ENCODE measurements around the gene CLCN3. TPM values are rescaled to one million over a fixed set of nuclear protein-coding genes. Genes with fewer than 3 reads are reported as not detected.
"Not testable (repeated sequence)": the region's sequence is repeated elsewhere in the genome, so short reads cannot be mapped to it uniquely, and the experiment has no call there.

CLCN3 gene
- total RNA-seq, 2 experiments from 2014 or later: 21.2 to 22.0 TPM

GRCh38 chr4:169668069-169668721 lies 47.8 kb downstream of the CLCN3 start:
- Mint-ChIP-seq H3K27ac (no peak overlapping the region), H3K9me3 (ENCODE audit: low read depth) (peaks cover 4% of the 10 kb centered on the region), H3K27me3 (no peaks in the 10 kb centered on the region), H3K4me3 (no peak overlapping the region), H3K36me3 (ENCODE audit: low read depth) (peaks cover 36% of the 10 kb centered on the region), H3K4me1 (peaks cover 23% of the 10 kb centered on the region)
- ChIA-PET POLR2A (no interaction called here), CTCF (interaction anchor here (0.7 to 1.4 kb wide), 2 partner anchors 12 to 55 kb away, joined by 3 to 4 read pairs; no protein-coding TSS in a partner anchor)
- intact Hi-C loops (cut with DNase I, micrococcal nuclease): no loop called here
- ATAC-seq: no peak
- no peak for DNase-seq

GRCh38 chr4:169675825-169676224 lies 55.4 kb downstream of the CLCN3 start:
- ATAC-seq (peak; percentile 23), DNase-seq (no peak)
- H3K4me1 Mint-ChIP-seq: peaks cover 5% of the 10 kb centered on the region
- peaks cover 12% of the 10 kb centered on the region for H3K36me3 Mint-ChIP-seq (ENCODE audit: low read depth)
- POLR2A ChIA-PET: no interaction called here
- intact Hi-C loops (cut with DNase I, micrococcal nuclease): no loop called here
- no peak overlapping the region for H3K4me3 Mint-ChIP-seq
- no peaks in the 10 kb centered on the region for H3K27me3 Mint-ChIP-seq
- no peaks in the 10 kb centered on the region for H3K9me3 Mint-ChIP-seq (ENCODE audit: low read depth)
- H3K27ac Mint-ChIP-seq: no peak overlapping the region
- CTCF ChIA-PET: interaction anchor here (1.0 to 2.0 kb wide), 2 partner anchors 16 to 28 kb away, joined by 3 to 7 read pairs; no protein-coding TSS in a partner anchor

- H3K36me3 Mint-ChIP-seq (ENCODE audit: low read depth): peaks cover 9% of the 10 kb centered on the region
- no peaks in the 10 kb centered on the region for H3K27me3 Mint-ChIP-seq
- peaks cover 5% of the 10 kb centered on the region for H3K4me1 Mint-ChIP-seq
- intact Hi-C loops (cut with DNase I, micrococcal nuclease): no loop called here
- ATAC-seq (no peak), DNase-seq (no peak)
- H3K9me3 Mint-ChIP-seq (ENCODE audit: low read depth): no peaks in the 10 kb centered on the region
- POLR2A ChIA-PET: no interaction called here
- no peak overlapping the region for H3K4me3 Mint-ChIP-seq
- CTCF ChIA-PET: interaction anchor here (2.0 kb wide), 1 partner anchor 18 kb away, joined by 7 read pairs; no protein-coding TSS in a partner anchor
- no peak overlapping the region for H3K27ac Mint-ChIP-seq
Observed at GRCh38 chr4:169677150-169677748, 56.9 kb downstream of the CLCN3 start.

GRCh38 chr4:169678486-169678885 lies 58.1 kb downstream of the CLCN3 start:
- POLR2A ChIA-PET: not testable (repeated sequence)

GRCh38 chr4:169678951-169679591 lies 58.7 kb downstream of the CLCN3 start:
- H3K4me1 Mint-ChIP-seq; H3K27me3 Mint-ChIP-seq; ATAC-seq; H3K4me3 Mint-ChIP-seq; H3K9me3 Mint-ChIP-seq (ENCODE audit: low read depth); H3K27ac Mint-ChIP-seq; DNase-seq; POLR2A ChIA-PET; intact Hi-C loops (cut with DNase I, micrococcal nuclease); CTCF ChIA-PET: not testable (repeated sequence)
- peaks cover 12% of the 10 kb centered on the region for H3K36me3 Mint-ChIP-seq (ENCODE audit: low read depth)

More at GRCh38 chr4:169678486-169678885, 58.1 kb downstream of the CLCN3 start:
- H3K4me1 Mint-ChIP-seq; H3K27me3 Mint-ChIP-seq; CTCF ChIA-PET; ATAC-seq; intact Hi-C loops (cut with DNase I, micrococcal nuclease); H3K9me3 Mint-ChIP-seq (ENCODE audit: low read depth); H3K27ac Mint-ChIP-seq; H3K4me3 Mint-ChIP-seq; DNase-seq; H3K36me3 Mint-ChIP-seq (ENCODE audit: low read depth): not testable (repeated sequence)

GRCh38 chr4:169682372-169683047 lies 62.1 kb downstream of the CLCN3 start:
- Mint-ChIP-seq H3K4me1 (peaks cover 5% of the 10 kb centered on the region), H3K27ac (no peak overlapping the region), H3K9me3 (ENCODE audit: low read depth) (no peaks in the 10 kb centered on the region), H3K27me3 (no peaks in the 10 kb centered on the region), H3K4me3 (no peak overlapping the region), H3K36me3 (ENCODE audit: low read depth) (peaks cover 22% of the 10 kb centered on the region)
- ATAC-seq: no peak
- intact Hi-C loops (cut with DNase I, micrococcal nuclease): no loop called here
- POLR2A ChIA-PET: no interaction called here
- DNase-seq: no peak
- CTCF ChIA-PET: no interaction called here

- Mint-ChIP-seq H3K4me3 (no peak overlapping the region), H3K36me3 (ENCODE audit: low read depth) (peaks cover 18% of the 10 kb centered on the region), H3K9me3 (ENCODE audit: low read depth) (no peaks in the 10 kb centered on the region), H3K27ac (no peak overlapping the region), H3K4me1 (peaks cover 15% of the 10 kb centered on the region), H3K27me3 (no peaks in the 10 kb centered on the region)
- no peak for DNase-seq
- ChIA-PET CTCF (interaction anchor here (1.2 kb wide), 1 partner anchor 23 kb away, joined by 3 read pairs; no protein-coding TSS in a partner anchor), POLR2A (no interaction called here)
- ATAC-seq: no peak
- intact Hi-C loops (cut with DNase I, micrococcal nuclease): no loop called here
Observed at GRCh38 chr4:169689681-169690080, 69.3 kb downstream of the CLCN3 start.

GRCh38 chr4:169690787-169691186 lies 70.4 kb downstream of the CLCN3 start:
- no peak overlapping the region for H3K4me3 Mint-ChIP-seq
- intact Hi-C loops (cut with DNase I, micrococcal nuclease): no loop called here
- ATAC-seq (no peak), DNase-seq (no peak)
- H3K4me1 Mint-ChIP-seq: peaks cover 15% of the 10 kb centered on the region
- H3K9me3 Mint-ChIP-seq (ENCODE audit: low read depth): no peaks in the 10 kb centered on the region
- H3K27ac Mint-ChIP-seq: no peak overlapping the region
- ChIA-PET POLR2A (no interaction called here), CTCF (no interaction called here)
- peaks cover 18% of the 10 kb centered on the region for H3K36me3 Mint-ChIP-seq (ENCODE audit: low read depth)
- no peaks in the 10 kb centered on the region for H3K27me3 Mint-ChIP-seq

- Mint-ChIP-seq H3K4me3 (no peak overlapping the region), H3K36me3 (ENCODE audit: low read depth) (peaks cover 31% of the 10 kb centered on the region), H3K27me3 (no peaks in the 10 kb centered on the region), H3K27ac (no peak overlapping the region), H3K4me1 (no peaks in the 10 kb centered on the region), H3K9me3 (ENCODE audit: low read depth) (no peaks in the 10 kb centered on the region)
- ATAC-seq (no peak), DNase-seq (no peak)
- POLR2A ChIA-PET: no interaction called here
- CTCF ChIA-PET: interaction anchor here (1.5 kb wide), 1 partner anchor 11 kb away, joined by 3 read pairs; no protein-coding TSS in a partner anchor
- intact Hi-C loops (cut with DNase I, micrococcal nuclease): no loop called here
Observed at GRCh38 chr4:169698331-169698730, 78.0 kb downstream of the CLCN3 start.

- H3K9me3 Mint-ChIP-seq (ENCODE audit: low read depth): no peaks in the 10 kb centered on the region
- no peak for ATAC-seq
- no peak overlapping the region for H3K4me3 Mint-ChIP-seq
- CTCF ChIA-PET: no interaction called here
- H3K27me3 Mint-ChIP-seq: no peaks in the 10 kb centered on the region
- peaks cover 6% of the 10 kb centered on the region for H3K4me1 Mint-ChIP-seq
- POLR2A ChIA-PET: no interaction called here
- peaks cover 14% of the 10 kb centered on the region for H3K36me3 Mint-ChIP-seq (ENCODE audit: low read depth)
- no peak for DNase-seq
- intact Hi-C loops (cut with DNase I, micrococcal nuclease): no loop called here
- no peak overlapping the region for H3K27ac Mint-ChIP-seq
Observed at GRCh38 chr4:169707958-169708643, 87.7 kb downstream of the CLCN3 start.

- Mint-ChIP-seq H3K27ac (no peak overlapping the region), H3K36me3 (ENCODE audit: low read depth) (peaks cover 31% of the 10 kb centered on the region), H3K9me3 (ENCODE audit: low read depth) (no peaks in the 10 kb centered on the region), H3K4me1 (peaks cover 18% of the 10 kb centered on the region), H3K4me3 (no peak overlapping the region), H3K27me3 (no peaks in the 10 kb centered on the region)
- ATAC-seq (no peak), DNase-seq (no peak)
- POLR2A ChIA-PET: no interaction called here
- intact Hi-C loops (cut with DNase I, micrococcal nuclease): no loop called here
- CTCF ChIA-PET: no interaction called here
Observed at GRCh38 chr4:169715826-169716225, 95.4 kb downstream of the CLCN3 start.

Data from activated CD4-positive, alpha-beta T cell treated with anti-CD3 and anti-CD28 coated beads for 36 hours (primary cell).